Lower leg skin (tissue), 3 donors: ENCODE results near the gene ADGRL3.

Experiments
- POLR2A ChIP-seq, 2 donors: fragments of 450-650 bp; IDR thresholded peaks; one replicate each; pipeline ENCODE4 v1.6.1; 2016 to 2017; ENCODE audit warnings: antibody characterized with exemption in 2 of 2, mild to moderate bottlenecking in 1 of 2, moderate library complexity in 1 of 2
- TF ChIP-seq, protein P1 (sequence below), 3 donors: fragments of 450-650 bp; IDR thresholded peaks; one replicate each; pipeline ENCODE4 v1.5.1; 2016; ENCODE audit warnings: antibody characterized with exemption in 3 of 3, mild to moderate bottlenecking in 3 of 3, moderate library complexity in 2 of 3

DNA sequence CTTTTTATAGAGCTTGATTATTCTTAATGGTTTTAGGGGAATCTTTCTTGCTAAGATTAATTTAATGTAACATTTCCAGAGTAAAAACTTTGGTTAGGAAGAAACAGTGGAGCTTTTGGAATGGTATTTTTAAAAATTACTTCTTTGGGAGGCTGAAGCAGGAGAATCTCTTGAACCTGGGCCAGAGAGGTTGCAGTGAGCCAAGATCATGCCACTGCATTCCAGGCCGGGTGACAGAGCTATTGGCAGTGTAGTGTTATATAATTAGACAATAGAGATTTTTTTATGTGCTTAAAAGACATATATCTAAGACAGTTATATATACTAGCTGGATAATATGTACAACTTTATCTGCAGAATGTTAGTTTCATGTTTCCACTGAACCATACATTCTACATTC, 585.6 kb downstream of the ADGRL3 start:
- TF ChIP-seq, protein P1, sequence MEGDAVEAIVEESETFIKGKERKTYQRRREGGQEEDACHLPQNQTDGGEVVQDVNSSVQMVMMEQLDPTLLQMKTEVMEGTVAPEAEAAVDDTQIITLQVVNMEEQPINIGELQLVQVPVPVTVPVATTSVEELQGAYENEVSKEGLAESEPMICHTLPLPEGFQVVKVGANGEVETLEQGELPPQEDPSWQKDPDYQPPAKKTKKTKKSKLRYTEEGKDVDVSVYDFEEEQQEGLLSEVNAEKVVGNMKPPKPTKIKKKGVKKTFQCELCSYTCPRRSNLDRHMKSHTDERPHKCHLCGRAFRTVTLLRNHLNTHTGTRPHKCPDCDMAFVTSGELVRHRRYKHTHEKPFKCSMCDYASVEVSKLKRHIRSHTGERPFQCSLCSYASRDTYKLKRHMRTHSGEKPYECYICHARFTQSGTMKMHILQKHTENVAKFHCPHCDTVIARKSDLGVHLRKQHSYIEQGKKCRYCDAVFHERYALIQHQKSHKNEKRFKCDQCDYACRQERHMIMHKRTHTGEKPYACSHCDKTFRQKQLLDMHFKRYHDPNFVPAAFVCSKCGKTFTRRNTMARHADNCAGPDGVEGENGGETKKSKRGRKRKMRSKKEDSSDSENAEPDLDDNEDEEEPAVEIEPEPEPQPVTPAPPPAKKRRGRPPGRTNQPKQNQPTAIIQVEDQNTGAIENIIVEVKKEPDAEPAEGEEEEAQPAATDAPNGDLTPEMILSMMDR (IDR thresholded peaks at IDR 0.05) = no peak
- no peak for TF ChIP-seq POLR2A (IDR thresholded peaks at IDR 0.05)
